Measurements from ENCODE around the gene NSUN4. TPM values are rescaled to one million over a fixed set of nuclear protein-coding genes. Genes with fewer than 3 reads are reported as not detected.
A peak's percentile ranks its signal among the peaks of the same experiment; 100 is the strongest.

The NSUN4 gene
- total RNA-seq, 1 donor from 2014 or later, result 27.7 TPM

GRCh38 chr1:46411010-46411405 is 70.4 kb downstream of the NSUN4 start:
- DNase-seq, result peak; percentile 45
- peaks cover 5% of the 10 kb centered on the region for H3K36me3 ChIP-seq

More at GRCh38 chr1:46411010-46411405, 70.4 kb downstream of the NSUN4 start:
- Histone ChIP-seq H3K9me3 (no peaks in the 10 kb centered on the region), H3K27ac (no peak overlapping the region), H3K27me3 (no peaks in the 10 kb centered on the region), H3K4me3 (no peak overlapping the region), H3K4me1 (peaks cover 3% of the 10 kb centered on the region)
- no peak for ATAC-seq
- intact Hi-C loops (cut with DNase I), result no loop called here
- no peak for TF ChIP-seq CTCF (IDR thresholded peaks at IDR 0.05)

Other genes with a start within 250 kb of the NSUN4 start
- 79.8 TPM for gene PIK3R3, start 208.2 kb upstream of the NSUN4 start, total RNA-seq
- gene TSPAN1, start 165.7 kb upstream of the NSUN4 start, total RNA-seq, result 6.9 TPM
- not detected for gene P3R3URF, start 164.3 kb upstream of the NSUN4 start, total RNA-seq
- gene POMGNT1, start 142.4 kb upstream of the NSUN4 start, total RNA-seq, result 63.0 TPM
- 2.7 TPM for gene LURAP1, start 137.5 kb upstream of the NSUN4 start, total RNA-seq
- 1.0 TPM for gene RAD54L, start 93.0 kb upstream of the NSUN4 start, total RNA-seq
- 53.6 TPM for gene LRRC41, start 37.2 kb upstream of the NSUN4 start, total RNA-seq
- 145 TPM for gene UQCRH, start 37.1 kb upstream of the NSUN4 start, total RNA-seq
- 30.9 TPM for gene FAAH, start 53.5 kb downstream of the NSUN4 start, total RNA-seq
- gene DMBX1, start 149.0 kb downstream of the NSUN4 start, total RNA-seq, result not detected
- gene KNCN, start 210.8 kb downstream of the NSUN4 start, total RNA-seq, result not detected